HG03520 (cell line): ENCODE data around the gene EVI5L.
"Not testable (repeated sequence)": the region's sequence is repeated elsewhere in the genome, so short reads cannot be mapped to it uniquely, and the experiment has no call there.

ENCODE experiments used
- ATAC-seq: cut with Tn5 transposase; IDR thresholded peaks from one replicate; pipeline ENCODE4 v1.9.1; 2021; ENCODE audit warnings: mild to moderate bottlenecking, moderate library complexity; ENCODE audit not compliant: unreplicated experiment

Gene EVI5L

DNA sequence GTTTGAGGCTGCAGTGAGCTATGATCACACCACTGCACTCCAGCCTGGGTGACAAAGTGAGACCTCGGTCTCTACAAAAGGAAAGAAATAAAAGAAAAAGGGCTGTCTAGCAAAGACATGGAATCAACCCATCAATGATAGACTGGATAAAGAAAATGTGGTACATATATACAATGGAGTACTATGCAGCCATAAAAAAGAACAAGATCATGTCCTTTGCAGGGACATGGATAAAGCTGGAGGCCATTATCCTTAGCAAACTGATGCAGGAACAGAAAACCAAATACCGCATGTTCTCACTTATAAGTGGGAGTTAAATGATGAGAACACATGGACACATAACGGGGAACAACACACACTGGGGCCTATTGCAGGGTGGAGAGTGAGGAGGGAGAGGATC is 14.0 kb upstream of the EVI5L start:
- not testable (repeated sequence) for ATAC-seq

DNA sequence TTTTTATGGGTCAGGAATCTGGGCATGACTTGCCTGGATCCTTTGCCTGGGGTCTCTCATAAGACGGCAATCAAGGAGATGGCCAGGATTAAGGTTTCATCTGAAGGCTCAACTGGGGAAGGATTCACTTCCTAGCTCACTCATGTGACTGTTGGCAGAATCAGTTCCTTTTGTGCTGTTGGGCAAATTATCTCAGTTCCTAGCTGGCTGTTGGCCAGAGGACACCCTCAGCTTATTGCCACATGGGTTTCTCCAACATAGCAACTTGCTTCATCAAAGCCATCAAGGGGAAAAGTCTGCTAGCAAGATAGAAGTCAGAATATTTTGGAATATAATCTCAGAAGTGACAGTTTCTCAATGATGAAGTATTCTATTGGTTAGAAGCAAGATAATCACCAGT is 12.2 kb upstream of the EVI5L start:
- ATAC-seq, result no peak

DNA sequence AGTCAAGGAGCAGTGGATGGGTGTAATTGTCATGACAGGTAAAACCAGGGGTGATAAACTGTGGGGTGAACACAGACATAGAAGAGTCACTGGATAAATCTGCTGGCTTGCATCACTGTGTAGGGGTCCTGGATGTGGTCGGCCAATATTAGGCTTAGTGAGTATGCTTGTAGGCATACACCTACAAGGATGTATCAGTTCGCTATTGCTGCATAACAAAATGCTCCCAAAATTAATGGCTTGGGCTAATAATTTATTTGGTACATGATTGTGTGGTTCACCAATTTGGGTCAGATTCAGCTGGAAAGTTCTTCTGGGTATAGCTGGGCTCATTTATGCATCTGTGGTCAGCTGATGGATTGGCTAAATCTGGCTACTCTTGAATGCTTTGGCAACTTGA is 11.2 kb upstream of the EVI5L start:
- no peak for ATAC-seq

DNA sequence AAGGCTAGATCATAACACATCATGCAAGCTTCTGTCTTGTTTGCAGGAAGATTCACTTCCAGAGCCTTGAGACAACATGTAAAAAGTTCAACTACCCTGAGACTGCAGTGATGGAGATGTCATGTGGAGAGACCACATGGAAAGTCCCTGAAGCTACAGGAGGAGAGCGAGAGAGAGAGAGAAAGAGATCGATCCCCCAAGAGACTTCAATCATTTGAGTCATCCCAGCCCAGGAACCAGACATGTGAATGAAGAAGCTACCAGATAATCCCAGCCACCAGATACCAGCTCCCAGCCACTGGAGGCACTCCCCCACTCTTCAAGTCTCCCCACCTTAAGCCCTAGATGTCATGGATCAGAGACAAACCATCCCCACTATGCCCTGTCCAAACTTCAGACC is 10.7 kb upstream of the EVI5L start:
- no peak for ATAC-seq

DNA sequence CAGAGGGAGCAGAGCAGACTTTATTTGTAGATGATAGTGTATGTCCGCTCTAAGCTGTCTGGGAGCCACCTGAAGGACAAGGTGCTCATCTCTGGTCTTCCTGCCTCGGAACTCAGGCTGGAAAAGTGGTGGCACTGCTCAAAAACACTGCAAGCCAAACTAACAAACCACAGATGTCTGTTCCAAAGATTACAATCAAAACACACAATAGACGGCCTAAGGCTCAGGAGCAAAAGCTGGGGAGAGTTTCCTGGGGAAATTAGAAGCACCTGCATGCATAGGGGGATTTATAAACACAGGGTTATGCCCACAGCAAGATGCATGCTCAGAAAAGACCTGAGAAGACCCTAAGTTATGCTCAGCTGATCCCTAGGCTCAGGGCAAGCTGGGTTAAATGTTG is 9.4 kb upstream of the EVI5L start:
- no peak for ATAC-seq

DNA sequence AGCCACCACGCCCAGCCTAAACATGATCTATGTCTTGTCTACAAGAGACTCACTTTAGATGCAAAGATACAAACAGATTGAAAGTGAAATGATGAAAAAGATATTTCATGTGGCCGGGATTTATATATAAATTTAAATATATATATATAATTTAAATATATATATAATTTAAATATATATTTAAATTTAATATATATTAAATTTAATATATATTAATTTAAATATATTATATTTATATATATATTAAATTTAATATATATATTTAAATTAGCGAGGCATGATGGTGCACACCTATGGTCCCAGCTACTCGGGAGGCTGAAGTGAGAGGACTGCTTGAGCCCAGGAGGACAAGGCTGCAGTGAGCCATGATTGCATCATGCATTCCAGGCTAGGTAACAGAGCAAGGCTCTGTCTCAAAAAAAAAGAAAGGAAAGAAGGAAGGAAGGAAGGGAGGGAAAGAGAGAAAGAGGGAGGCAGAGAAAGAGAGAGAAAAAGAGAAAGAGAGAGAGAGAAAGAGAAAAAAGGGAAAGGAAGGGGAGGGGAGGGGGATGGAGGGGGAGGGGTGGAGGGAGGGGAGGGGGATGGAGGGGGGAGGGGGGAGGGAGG is 7.0 kb upstream of the EVI5L start:
- ATAC-seq, result no peak

DNA sequence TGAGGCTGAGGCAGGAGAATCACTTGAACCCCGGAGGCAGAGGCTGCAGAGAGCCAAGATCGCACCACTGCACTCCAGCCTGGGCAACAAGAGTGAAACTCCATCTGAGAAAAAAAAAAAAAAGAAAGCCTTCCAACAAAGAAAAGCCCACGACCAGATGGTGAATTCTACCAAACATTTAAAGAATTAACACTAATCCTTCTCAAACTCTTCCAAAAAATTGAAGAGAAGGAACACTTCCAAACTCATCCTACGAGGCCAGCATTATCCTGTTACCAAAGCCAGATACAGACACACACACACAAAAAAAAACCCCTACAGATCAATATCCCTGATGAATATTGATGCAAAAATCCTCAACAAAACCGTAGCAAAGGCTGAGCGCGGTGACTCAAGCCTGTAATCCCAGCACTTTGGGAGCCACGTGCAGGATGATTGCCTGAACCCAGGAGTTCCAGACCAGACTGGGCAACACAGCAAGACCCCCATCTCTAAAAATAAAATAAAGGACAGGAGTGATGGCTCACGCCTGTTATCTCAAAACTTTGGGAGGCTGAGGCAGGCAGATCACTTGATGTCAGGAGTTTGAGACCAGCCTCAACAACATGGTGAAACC is 6.2 kb upstream of the EVI5L start:
- no peak for ATAC-seq

DNA sequence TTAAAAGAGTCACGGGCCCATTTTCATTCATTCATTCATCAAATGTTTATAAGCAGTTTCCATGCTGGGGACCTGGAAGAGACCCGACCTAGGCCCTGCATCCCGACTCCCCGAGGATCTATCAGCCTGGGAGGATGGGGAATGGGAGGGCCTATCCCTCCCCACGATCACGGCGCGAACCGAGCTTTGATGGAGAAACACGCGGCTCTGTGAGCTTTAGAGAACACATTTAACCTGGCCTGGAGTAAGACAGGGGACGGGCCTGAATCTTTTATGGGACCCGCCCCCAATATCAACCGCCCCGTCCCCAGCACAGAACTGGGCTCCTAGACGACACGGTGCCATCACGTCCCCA is 875 bp upstream of the EVI5L start:
- ATAC-seq, result no peak

DNA sequence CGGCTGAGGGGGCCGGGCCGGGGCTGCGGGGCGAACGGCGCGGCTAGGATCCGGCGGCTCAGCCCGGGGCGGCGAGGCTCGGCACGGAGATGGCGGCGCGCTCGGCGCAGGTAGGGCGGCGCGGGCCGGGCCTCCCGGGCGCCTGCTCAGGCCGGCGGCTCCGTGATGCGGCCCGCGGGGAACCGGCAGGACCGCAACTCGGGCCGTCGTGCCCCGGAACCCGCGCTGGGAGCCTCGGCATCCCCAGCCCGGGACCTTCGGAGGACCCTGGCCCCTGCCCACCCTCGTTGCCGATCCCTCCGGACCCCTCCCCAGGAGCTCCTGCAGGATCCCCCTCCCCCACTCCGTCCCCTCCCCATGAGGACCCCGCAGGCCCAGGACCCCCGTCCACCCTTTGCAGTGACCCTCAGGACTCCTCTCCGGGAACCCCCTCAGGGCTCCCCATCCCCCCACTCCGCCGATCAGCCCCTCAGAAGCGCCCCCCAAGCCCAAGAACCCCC is 304 bp downstream of the EVI5L start:
- ATAC-seq, result no peak

DNA sequence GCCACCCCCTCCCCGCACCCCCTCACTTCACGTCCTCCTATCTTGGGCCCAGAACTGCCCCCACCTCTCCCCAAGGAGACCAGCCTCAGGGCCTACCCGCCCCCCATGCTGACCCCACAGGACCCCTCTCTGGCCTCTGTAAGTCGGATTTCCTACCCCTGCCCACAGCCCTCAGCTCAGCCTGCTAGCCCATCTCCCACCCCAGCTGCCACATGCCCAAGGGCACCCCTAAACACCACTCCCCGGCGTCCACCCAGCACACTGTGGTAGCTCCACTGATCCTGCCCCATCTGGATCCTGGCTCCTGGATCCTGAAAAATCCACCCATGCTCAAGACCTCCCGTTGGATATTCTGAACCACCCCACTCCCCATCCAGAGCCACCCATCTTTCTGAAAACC is 805 bp downstream of the EVI5L start:
- no peak for ATAC-seq

DNA sequence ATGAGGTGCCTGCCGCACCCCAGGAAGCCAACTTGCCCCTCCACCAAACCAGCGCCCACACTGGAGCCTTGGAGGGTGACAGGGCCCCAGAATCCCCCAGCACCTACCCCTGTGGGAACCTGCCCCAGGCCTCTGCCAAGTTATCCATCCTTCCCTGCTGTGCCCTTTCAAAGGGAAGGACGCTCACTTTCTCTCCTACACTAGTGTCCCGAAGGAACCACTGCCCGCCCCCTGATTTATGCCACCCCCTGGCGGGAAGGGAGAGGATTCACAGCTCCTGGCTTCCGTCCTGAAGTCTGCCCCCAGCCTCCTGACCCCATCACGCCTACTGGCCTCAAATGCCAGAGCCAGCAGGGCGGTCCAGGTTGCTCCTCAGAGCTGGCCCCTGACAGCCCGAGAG is 1.4 kb downstream of the EVI5L start:
- ATAC-seq, result no peak

DNA sequence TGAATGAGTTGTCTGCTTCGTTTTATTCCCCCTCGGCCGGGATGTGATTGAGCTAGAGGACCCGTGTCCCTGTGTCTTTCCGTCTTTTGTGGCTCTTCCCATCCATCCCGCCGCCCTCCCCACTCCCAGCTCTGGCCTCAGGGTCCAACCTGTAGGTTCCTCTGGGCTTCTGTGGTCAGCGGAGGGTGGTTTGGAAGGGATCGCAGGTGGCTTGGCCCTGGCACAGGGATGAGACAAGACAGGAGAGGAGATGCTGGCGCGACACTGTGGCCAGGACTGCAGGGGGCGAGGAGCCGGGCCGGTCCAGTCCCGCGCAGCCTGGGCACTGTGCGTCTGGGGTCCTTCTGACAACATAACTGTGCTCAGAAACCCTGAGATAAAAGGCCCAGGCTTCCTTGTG is 2.0 kb downstream of the EVI5L start:
- ATAC-seq, result no peak

DNA sequence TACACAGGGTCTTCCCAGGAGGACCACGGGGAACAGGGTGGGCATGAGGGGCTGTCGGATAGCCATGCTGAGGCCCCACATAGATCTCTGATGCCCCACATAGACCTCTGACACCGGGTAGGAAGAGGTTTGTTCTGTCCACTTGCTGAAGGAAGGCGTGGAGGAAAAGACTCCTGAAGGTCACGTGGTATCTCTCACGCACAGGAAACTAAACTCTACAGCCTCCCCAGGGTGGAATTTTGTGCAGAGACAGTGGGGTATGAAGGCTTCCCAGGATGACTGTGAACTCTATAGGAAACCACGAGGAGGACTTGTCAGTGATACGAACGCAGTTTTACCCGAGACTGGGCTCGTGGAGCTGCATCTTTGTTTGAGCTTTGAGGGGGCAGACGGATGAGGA is 2.8 kb downstream of the EVI5L start:
- ATAC-seq, result no peak

DNA sequence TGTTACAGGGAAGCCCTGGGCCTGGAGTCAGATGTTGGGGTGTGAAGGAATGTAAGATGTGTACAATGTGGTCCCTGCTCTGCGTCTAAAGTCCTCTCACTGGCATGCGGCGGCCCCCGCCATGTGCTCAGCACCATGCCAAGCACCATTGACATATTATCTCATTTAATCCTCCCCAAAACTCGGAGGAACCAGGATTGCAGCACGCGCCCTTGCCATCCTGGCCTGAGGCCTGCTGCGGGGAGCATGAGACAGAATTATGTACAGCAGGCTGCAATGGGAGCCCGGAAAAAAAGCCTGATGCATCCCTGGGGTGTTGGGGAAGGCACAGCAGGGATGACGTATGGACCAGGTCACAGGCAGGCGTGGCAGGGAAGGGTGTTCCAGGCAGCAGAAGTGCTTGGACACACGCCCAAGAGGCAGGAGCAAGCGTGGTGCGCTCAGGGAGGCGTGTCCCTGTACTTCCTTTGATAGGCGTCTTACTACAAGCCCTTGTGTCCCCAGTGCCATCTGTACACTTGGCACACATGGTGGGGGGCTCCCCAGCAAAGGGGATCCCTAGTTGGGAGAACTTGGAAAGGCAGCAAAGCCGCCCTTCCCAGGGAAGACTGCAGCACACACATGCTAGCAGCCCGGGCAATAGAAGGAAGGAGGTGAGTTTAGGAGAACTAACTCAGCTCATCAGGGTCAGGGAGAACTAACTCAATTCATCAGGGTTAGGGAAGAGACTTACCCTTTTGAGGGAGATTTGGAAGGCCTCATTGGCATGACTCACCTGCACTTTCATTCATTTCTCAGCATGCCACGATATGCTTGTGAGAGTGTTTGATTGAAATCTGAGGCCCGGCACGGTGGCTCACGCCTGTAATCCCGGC is 3.4 kb downstream of the EVI5L start:
- ATAC-seq, result no peak

DNA sequence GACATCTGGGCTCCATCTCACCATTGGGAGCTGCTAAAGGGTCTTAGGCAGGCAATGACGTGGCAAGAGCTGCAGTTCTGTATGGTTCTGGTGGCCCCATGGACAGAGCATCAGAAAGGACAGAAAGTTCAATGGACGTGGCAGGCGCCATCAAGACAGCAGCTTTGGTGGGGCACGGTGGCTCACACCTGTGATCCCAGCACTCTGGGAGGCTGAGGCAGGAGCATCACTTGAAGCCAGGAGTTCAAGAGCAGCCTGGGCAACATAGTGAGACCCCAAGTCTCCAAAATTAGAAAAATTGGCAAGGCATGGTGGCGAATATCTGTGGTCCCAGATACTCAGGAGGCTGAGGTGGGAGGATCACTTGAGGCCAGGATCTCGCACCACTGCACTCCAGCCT is 9.5 kb downstream of the EVI5L start:
- ATAC-seq, result no peak

DNA sequence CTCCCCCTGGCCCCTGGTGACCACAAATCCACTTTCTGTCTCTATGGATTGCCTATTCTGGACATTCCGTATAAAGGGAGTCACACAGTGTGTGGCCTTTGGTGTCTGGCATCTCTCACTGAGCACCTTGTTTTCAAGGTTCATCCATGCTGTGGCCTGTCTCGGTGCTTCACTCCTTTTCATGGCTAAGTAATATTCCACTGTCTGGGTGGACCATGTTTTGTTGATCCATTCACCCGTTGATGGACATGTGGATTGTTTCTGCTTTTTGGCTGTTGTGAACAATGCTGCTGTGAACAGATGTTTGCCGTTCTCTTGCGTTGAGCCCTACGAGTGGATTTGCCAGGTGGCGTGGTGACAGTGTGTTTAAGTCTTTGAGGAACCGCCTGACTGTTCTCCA is 10.6 kb downstream of the EVI5L start:
- no peak for ATAC-seq

DNA sequence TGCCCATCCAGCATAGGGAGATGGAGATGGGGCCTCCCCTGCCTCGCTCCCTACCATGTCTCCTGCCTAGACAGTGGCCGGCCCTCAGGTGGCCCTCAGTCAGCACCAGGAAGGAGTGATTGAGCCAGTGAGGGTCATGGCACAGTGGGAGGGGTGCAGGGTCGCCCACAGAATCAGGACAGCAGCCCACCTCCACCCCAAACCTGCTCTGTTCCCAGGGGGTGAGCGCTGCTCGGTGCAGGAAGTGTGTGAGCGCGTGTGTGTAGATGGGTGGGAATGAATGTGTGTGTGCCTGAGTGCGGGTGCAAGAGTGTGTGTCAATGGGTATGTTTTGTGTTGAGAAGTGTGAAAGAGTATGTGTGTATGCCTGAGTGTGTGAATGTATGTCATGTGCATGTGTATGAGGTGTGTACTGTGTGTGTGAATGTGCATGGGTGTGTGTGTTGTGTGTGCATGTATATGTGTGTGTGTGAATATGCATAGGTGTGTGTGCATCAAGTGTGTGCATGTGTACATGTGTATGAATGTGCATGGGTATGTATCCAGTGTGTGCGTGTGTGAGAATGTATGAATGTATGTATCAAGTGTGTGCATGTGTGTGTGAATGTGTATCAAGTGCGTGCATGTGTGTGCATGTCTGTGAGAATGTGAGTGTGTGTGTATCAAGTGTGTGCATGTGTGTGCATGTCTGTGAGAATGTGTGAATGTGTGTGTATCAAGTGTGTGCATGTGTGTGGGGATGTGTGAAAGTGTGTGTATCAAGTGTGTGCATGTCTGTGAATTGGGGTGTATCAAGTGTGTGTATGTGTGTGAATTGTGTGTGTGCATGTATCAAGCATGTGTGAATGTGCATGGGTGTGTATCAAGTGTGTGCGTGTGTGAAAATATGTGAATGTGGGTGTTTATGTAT is 12.0 kb downstream of the EVI5L start:
- no peak for ATAC-seq

DNA sequence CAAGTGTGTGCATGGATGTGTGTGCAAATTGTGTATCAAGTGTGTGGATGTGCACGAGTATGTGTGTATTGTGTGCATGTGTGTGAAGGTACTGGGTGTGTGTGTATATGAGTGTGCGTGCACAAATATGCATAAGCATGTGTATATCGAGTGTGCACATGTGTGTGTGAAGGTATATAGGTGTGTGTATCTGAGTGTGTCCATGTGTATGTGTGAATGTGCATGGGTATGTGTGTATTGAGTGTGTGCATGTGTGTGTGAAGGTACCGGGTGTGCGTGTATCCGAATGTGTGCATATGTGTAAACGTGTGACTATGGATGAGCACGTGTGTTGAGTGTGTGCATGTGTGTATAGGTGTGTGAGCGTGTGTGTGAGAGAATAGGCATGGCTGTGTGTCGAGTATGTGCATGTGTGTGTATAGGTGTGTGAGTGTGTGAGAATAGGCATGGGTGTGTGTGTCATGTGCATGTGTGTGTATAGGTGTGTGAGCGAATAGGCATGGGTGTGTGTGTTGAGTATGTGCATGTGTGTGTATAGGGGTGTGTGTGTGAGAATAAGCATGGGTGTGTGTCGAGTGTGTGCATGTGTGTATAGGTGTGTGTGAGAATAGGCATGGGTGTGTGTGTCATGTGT is 12.8 kb downstream of the EVI5L start:
- no peak for ATAC-seq

DNA sequence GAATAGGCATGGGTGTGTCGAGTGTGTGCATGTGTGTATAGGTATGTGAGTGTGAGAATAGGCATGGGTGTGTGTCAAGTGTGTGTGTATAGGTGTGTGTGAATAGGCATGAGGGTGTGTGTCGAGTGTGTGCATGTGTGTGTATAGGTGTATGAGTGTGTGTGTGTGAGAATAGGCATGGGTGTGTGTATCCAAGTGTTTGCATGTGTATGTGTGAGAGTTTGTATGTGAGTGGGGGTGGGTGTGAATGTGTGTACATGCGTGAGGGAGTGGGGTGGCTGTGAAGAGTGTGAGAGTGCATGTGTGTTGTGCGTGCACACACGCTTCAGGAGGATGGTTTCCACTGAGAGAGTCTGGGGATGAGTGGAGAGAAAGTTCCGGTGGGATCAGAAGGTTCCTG is 13.5 kb downstream of the EVI5L start:
- ATAC-seq, result no peak

DNA sequence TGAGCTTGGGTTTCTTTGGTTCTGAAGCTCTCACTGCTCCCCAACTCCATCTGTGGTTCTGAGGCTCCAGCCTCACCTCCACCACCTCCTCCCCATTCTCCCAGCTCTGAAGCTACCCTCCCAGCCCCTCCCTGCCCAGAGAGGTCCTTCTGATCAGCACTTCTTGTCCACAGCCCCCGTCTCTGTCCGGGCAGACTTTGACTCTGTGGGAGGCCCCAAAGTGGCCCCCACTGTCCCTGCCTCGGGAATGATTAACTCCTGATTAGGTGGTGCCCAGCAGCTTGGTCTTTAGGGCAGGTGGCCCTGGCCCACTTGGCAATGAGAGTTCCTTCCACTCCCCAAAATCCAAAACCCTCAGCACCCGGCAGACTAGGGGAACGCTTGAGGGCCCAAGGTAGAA is 14.4 kb downstream of the EVI5L start:
- no peak for ATAC-seq

DNA sequence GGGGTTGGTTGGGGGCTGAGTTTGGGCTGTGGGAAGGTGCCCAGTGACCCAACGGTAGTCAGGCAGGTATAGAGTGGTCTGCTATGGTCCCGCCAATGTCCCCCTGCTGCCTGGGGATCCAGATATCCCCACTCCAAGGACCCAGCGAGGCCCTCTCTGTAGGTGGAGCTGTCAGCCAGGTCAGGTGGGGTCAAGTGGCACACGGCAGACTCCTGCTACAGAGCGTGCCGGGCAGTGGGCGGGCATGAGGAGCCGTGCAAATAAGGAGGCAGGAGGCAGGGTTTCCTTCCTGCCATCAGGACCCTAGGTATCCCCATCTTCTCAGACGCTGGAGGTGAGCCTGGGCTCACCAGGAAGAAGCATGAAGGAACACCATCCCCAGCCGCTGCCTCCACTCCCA is 14.9 kb downstream of the EVI5L start:
- ATAC-seq, result no peak
